CD4-positive, alpha-beta T cell (primary cell): ENCODE measurements around the gene PLCG2. TPM values are rescaled to one million over a fixed set of nuclear protein-coding genes. Genes with fewer than 3 reads are reported as not detected.
"Not testable (repeated sequence)": the region's sequence is repeated elsewhere in the genome, so short reads cannot be mapped to it uniquely, and the experiment has no call there.

Source experiments
- ATAC-seq: fragments of 200-7000 bp; cut with Tn5 transposase; one replicate; pipeline ENCODE4 v1.10.0; 2022; ENCODE audit warnings: mild to moderate bottlenecking; ENCODE audit not compliant: poor library complexity
- CTCF ChIA-PET: fragments of 350-600 bp; sonication (Branson Sonifier 250); formaldehyde crosslinking; loops from one replicate; lab custom pipeline; 2021; ENCODE audit warnings: antibody characterized with exemption, inconsistent platforms; lab: Charles Lee
- POLR2A ChIA-PET: fragments of 350-600 bp; sonication (Branson Sonifier 250); formaldehyde crosslinking; loops from one replicate; lab custom pipeline; 2021; ENCODE audit warnings: antibody characterized with exemption, inconsistent platforms; lab: Charles Lee
- DNase-seq, 14 experiments: peaks; one replicate each; pipeline ENCODE4 v3.0.0-alpha.2; 2013 to 2020; ENCODE audit warnings: mixed read lengths in 2 of 14
- H3K27ac ChIP-seq, 2 donors: one replicate each; pipeline versions ENCODE4 v1.5.1 to v1.7.0; 2013; ENCODE audit warnings: low read length in 2 of 2, low read depth in 1 of 2, mild to moderate bottlenecking in 1 of 2
- H3K27me3 ChIP-seq, 2 experiments: 1 replicate in 1 of 2; 2 replicates in 1 of 2; pipeline versions ENCODE4 v1.6.1 to v1.7.0; 2013; ENCODE audit warnings: low read length in 2 of 2, control low read depth in 1 of 2, mild to moderate bottlenecking in 1 of 2, moderate library complexity in 1 of 2; ENCODE audit not compliant: insufficient read depth in 2 of 2, control insufficient read depth in 1 of 2
- H3K36me3 ChIP-seq: one replicate; pipeline ENCODE4 v1.6.1; 2013; ENCODE audit warnings: low read length, control low read depth; ENCODE audit not compliant: insufficient read depth
- H3K4me1 ChIP-seq: one replicate; pipeline ENCODE4 v1.6.1; 2013; ENCODE audit warnings: low read length, control low read depth; ENCODE audit not compliant: insufficient read depth
- H3K4me3 ChIP-seq: one replicate; pipeline ENCODE4 v1.5.1; 2013; ENCODE audit warnings: mild to moderate bottlenecking, low read length, moderate library complexity
- H3K9me3 ChIP-seq, 2 experiments: 1 replicate in 1 of 2; 2 replicates in 1 of 2; pipeline versions ENCODE4 v1.6.1 to v1.7.0; 2013; ENCODE audit warnings: low read length in 2 of 2, mild to moderate bottlenecking in 2 of 2, control low read depth in 1 of 2, moderate library complexity in 1 of 2; ENCODE audit not compliant: control insufficient read depth in 1 of 2, insufficient read depth in 1 of 2
- H3K27ac Mint-ChIP-seq: one replicate; pipeline ENCODE4 v1.8.0; 2020; ENCODE audit warnings: mixed read lengths
- H3K27me3 Mint-ChIP-seq: one replicate; pipeline ENCODE4 v1.8.0; 2021; ENCODE audit warnings: mixed read lengths
- H3K36me3 Mint-ChIP-seq: one replicate; pipeline ENCODE4 v1.8.0; 2021; ENCODE audit warnings: low read depth, mixed read lengths
- H3K4me1 Mint-ChIP-seq: one replicate; pipeline ENCODE4 v1.8.0; 2021; ENCODE audit warnings: low read depth, mixed read lengths
- H3K4me3 Mint-ChIP-seq: one replicate; pipeline ENCODE4 v1.8.0; 2020; ENCODE audit warnings: mild to moderate bottlenecking, mixed read lengths
- H3K9me3 Mint-ChIP-seq: one replicate; pipeline ENCODE4 v1.8.0; 2020; ENCODE audit warnings: mixed read lengths
- CTCF ChIP-seq: fragments of 200-600 bp; IDR thresholded peaks from one replicate; pipeline ENCODE4 v1.8.0; 2022; ENCODE audit warnings: antibody characterized with exemption, mild to moderate bottlenecking
- intact Hi-C, 2 experiments: fragments of 100-400 bp; cut with DNase I in 1 of 2; cut with micrococcal nuclease in 1 of 2; formaldehyde crosslinking; loops; one replicate each; pipeline versions ENCODE4 v1.15.1 to v1.9.0; 2023 to 2025; cut with DNase I, micrococcal nuclease
- total RNA-seq, 174 experiments: library from RNA in 2 of 174; stranded (reverse) in 2 of 174; gene quantifications; one replicate each; pipeline ENCODE4 v1.2.3 and lab custom pipeline; 2021 to 2026

Gene PLCG2
- total RNA-seq, 2 experiments from 2014 or later, result 0.92 to 1.5 TPM

- POLR2A ChIA-PET, result no interaction called here
- Histone ChIP-seq H3K4me3 (no peak overlapping the region), H3K36me3 (no peaks in the 10 kb centered on the region), H3K9me3 (no peaks in the 10 kb centered on the region), H3K27me3 (no peaks in the 10 kb centered on the region), H3K27ac (no peak overlapping the region), H3K4me1 (peaks cover 24% of the 10 kb centered on the region)
- Mint-ChIP-seq H3K9me3 (no peaks in the 10 kb centered on the region), H3K4me3 (no peak overlapping the region), H3K27me3 (no peaks in the 10 kb centered on the region), H3K4me1 (peaks cover 8% of the 10 kb centered on the region), H3K36me3 (no peaks in the 10 kb centered on the region), H3K27ac (no peak overlapping the region)
- CTCF ChIA-PET, result interaction anchor here (1.6 kb wide), 1 partner anchor 534 kb away, joined by 5 read pairs; no protein-coding TSS in a partner anchor
- ATAC-seq (no peak), DNase-seq (peak in 3 of 14 experiments; percentile 34 to 60 (median 48))
- no peak for TF ChIP-seq CTCF
- intact Hi-C loops, result loop anchor here (1.0 to 5.0 kb wide), 6 partner anchors 337 to 732 kb away; partner anchors contain the start of genes ATMIN (in 1 of the 2), CENPN (in 1 of the 2) and CMC2 (in 1 of the 2)
These were observed 40.2 kb upstream of the PLCG2 start for GRCh38 chr16:81738783-81739496.

GRCh38 chr16:81739503-81739902 is 39.6 kb upstream of the PLCG2 start:
- TF ChIP-seq CTCF, result no peak
- H3K4me1 Mint-ChIP-seq, result peaks cover 8% of the 10 kb centered on the region
- Histone ChIP-seq H3K4me1 (peaks cover 24% of the 10 kb centered on the region), H3K9me3 (no peaks in the 10 kb centered on the region), H3K27ac (no peak overlapping the region), H3K36me3 (no peaks in the 10 kb centered on the region), H3K4me3 (no peak overlapping the region), H3K27me3 (no peaks in the 10 kb centered on the region)
- CTCF ChIA-PET, result interaction anchor here (1.5 kb wide), 1 partner anchor 9 kb away, joined by 4 read pairs; no protein-coding TSS in a partner anchor
- DNase-seq (no peak), ATAC-seq (no peak)
- no peaks in the 10 kb centered on the region for H3K9me3 Mint-ChIP-seq
- intact Hi-C loops, result loop anchor here (5.0 kb wide), 4 partner anchors 337 to 732 kb away; partner anchors contain the start of genes ATMIN (in 1 of the 2), CENPN (in 1 of the 2) and CMC2 (in 1 of the 2)
- no peaks in the 10 kb centered on the region for H3K27me3 Mint-ChIP-seq
- POLR2A ChIA-PET, result no interaction called here
- H3K4me3 Mint-ChIP-seq, result no peak overlapping the region
- no peak overlapping the region for H3K27ac Mint-ChIP-seq
- no peaks in the 10 kb centered on the region for H3K36me3 Mint-ChIP-seq

GRCh38 chr16:81740169-81740568 is 38.9 kb upstream of the PLCG2 start:
- DNase-seq (no peak), ATAC-seq (no peak)
- no peak for TF ChIP-seq CTCF
- Mint-ChIP-seq H3K27ac (no peak overlapping the region), H3K9me3 (no peaks in the 10 kb centered on the region), H3K4me1 (peaks cover 8% of the 10 kb centered on the region), H3K4me3 (no peak overlapping the region), H3K36me3 (no peaks in the 10 kb centered on the region), H3K27me3 (no peaks in the 10 kb centered on the region)
- Histone ChIP-seq H3K4me3 (no peak overlapping the region), H3K27me3 (no peaks in the 10 kb centered on the region), H3K4me1 (peaks cover 24% of the 10 kb centered on the region), H3K36me3 (no peaks in the 10 kb centered on the region), H3K9me3 (no peaks in the 10 kb centered on the region), H3K27ac (no peak overlapping the region)
- CTCF ChIA-PET, result interaction anchor here (1.5 kb wide), 1 partner anchor 10 kb away, joined by 4 read pairs; no protein-coding TSS in a partner anchor
- intact Hi-C loops, result no loop called here
- POLR2A ChIA-PET, result no interaction called here

- ATAC-seq, H3K27me3 ChIP-seq, H3K36me3 Mint-ChIP-seq, H3K4me3 Mint-ChIP-seq, H3K27me3 Mint-ChIP-seq, H3K9me3 Mint-ChIP-seq, H3K4me3 ChIP-seq, H3K27ac ChIP-seq, H3K36me3 ChIP-seq, intact Hi-C loops, H3K9me3 ChIP-seq, DNase-seq, H3K27ac Mint-ChIP-seq, POLR2A ChIA-PET, CTCF ChIA-PET: not testable (repeated sequence)
- peaks cover 17% of the 10 kb centered on the region for H3K4me1 Mint-ChIP-seq
- peaks cover 34% of the 10 kb centered on the region for H3K4me1 ChIP-seq
These were observed 37.7 kb upstream of the PLCG2 start for GRCh38 chr16:81741430-81741770.
